OCI-LY7 (cell line): Measurements from ENCODE around the gene HLCS. TPM values are rescaled to one million over a fixed set of nuclear protein-coding genes. Genes with fewer than 3 reads are reported as not detected.

Experiments used
- BruUV-seq: library from RNA; stranded (reverse); fragments of 400-500 nt; replicated peaks from 2 replicates; lab custom pipeline; 2021; lab: Mats Ljungman, UMichigan
- CTCF ChIA-PET: fragments of 300-600 bp; sonication (Branson Sonifier 250); formaldehyde crosslinking; loops from one replicate; lab custom pipeline; 2022; ENCODE audit warnings: antibody characterized with exemption; ENCODE audit not compliant: unreplicated experiment; lab: Charles Lee
- POLR2A ChIA-PET: fragments of 300-600 bp; sonication (Branson Sonifier 250); formaldehyde crosslinking; loops from one replicate; lab custom pipeline; 2022; ENCODE audit warnings: antibody characterized with exemption; lab: Charles Lee
- DNase-seq: peaks from one replicate; pipeline ENCODE4 v3.0.0-alpha.2; 2015; ENCODE audit warnings: low spot score
- H2AFZ ChIP-seq: fragments of 200-600 bp; sonication (generic), shearing (Covaris generic); 2 replicates; pipeline ENCODE4 v1.6.1; 2014; ENCODE audit warnings: mild to moderate bottlenecking, antibody characterized with exemption, low read length, moderate library complexity
- H3K27ac ChIP-seq: fragments of 200-600 bp; sonication (generic); 2 replicates; pipeline ENCODE4 v1.5.1; 2014; ENCODE audit warnings: mixed run types, low read depth, mild to moderate bottlenecking, moderate library complexity, low read length, inconsistent platforms; ENCODE audit not compliant: poor library complexity, severe bottlenecking
- H3K36me3 ChIP-seq: fragments of 200-600 bp; sonication (generic); 2 replicates; pipeline ENCODE4 v1.6.1; 2014; ENCODE audit warnings: mild to moderate bottlenecking, antibody characterized with exemption, low read length, moderate library complexity, mixed read lengths; ENCODE audit not compliant: insufficient read depth
- H3K4me1 ChIP-seq: fragments of 200-600 bp; sonication (generic); 2 replicates; pipeline ENCODE4 v1.5.1; 2014; ENCODE audit warnings: mild to moderate bottlenecking, low read length; ENCODE audit not compliant: insufficient read depth, poor library complexity, severe bottlenecking
- H3K4me2 ChIP-seq: fragments of 200-600 bp; sonication (generic); 2 replicates; pipeline ENCODE4 v1.6.1; 2014; ENCODE audit warnings: mild to moderate bottlenecking, low read length
- H3K4me3 ChIP-seq: fragments of 200-600 bp; sonication (generic); 2 replicates; pipeline ENCODE4 v1.5.1; 2014; ENCODE audit warnings: mild to moderate bottlenecking, low read depth, low read length; ENCODE audit not compliant: poor library complexity, severe bottlenecking
- H3K79me2 ChIP-seq: fragments of 200-600 bp; sonication (generic); 2 replicates; pipeline ENCODE4 v1.6.1; 2016; ENCODE audit warnings: low read depth, mild to moderate bottlenecking, low read length, moderate library complexity, mixed read lengths; ENCODE audit not compliant: insufficient read depth
- H3K9me2 ChIP-seq: fragments of 200-600 bp; sonication (generic); 2 replicates; pipeline ENCODE4 v1.6.1; 2016; ENCODE audit warnings: mild to moderate bottlenecking, low read length, mixed read lengths; ENCODE audit not compliant: insufficient read depth
- H3K9me3 ChIP-seq: fragments of 200-600 bp; sonication (generic); 2 replicates; pipeline ENCODE4 v1.6.1; 2014; ENCODE audit warnings: mild to moderate bottlenecking, mixed run types, low read length, mixed read lengths
- H4K20me1 ChIP-seq: fragments of 200-600 bp; sonication (generic); 2 replicates; pipeline ENCODE4 v1.6.1; 2014; ENCODE audit warnings: mild to moderate bottlenecking, antibody characterized with exemption, low read length, moderate library complexity, mixed read lengths; ENCODE audit not compliant: insufficient read depth
- CTCF ChIP-seq: fragments of 200-600 bp; sonication (generic); conservative IDR thresholded peaks from 2 replicates; pipeline ENCODE4 v1.5.1; 2014; ENCODE audit warnings: mild to moderate bottlenecking, antibody characterized with exemption, low read length, moderate library complexity, mixed read lengths
- EZH2phosphoT487 ChIP-seq: fragments of 200-600 bp; sonication (generic); IDR thresholded peaks from 2 replicates; pipeline ENCODE4 v1.6.1; 2018; ENCODE audit warnings: low read depth, borderline replicate concordance, mild to moderate bottlenecking, mixed run types, antibody characterized with exemption, low read length, moderate library complexity, mixed read lengths
- intact Hi-C: fragments of 100-400 bp; cut with micrococcal nuclease; formaldehyde crosslinking; loops from one replicate; pipeline ENCODE4 v1.10.0; 2022; ENCODE audit not compliant: unreplicated experiment
- total RNA-seq, 2 experiments: library from RNA; depleted of rRNA in 1 of 2; stranded (reverse); fragments of >200 nt in 1 of 2; shearing (Covaris generic) in 1 of 2; gene quantifications; 2 replicates each; pipeline ENCODE4 v1.2.3, GENCODE V29; 2014 to 2022

Gene HLCS
- total RNA-seq, 2 experiments from 2014 or later: 12.0 to 20.9 TPM

- no peak for DNase-seq
- no peak overlapping the region for H3K27ac ChIP-seq
- H3K9me3 ChIP-seq: no peaks in the 10 kb centered on the region
- no TSS peak for BruUV-seq
- H4K20me1 ChIP-seq: no peaks in the 10 kb centered on the region
- H2AFZ ChIP-seq: no peak overlapping the region
- no peaks in the 10 kb centered on the region for H3K79me2 ChIP-seq
- ChIA-PET CTCF (no interaction called here), POLR2A (no interaction called here)
- no peak for TF ChIP-seq EZH2phosphoT487
- no peak for TF ChIP-seq CTCF
- no peaks in the 10 kb centered on the region for H3K9me2 ChIP-seq
- intact Hi-C loops: no loop called here
- H3K36me3 ChIP-seq: no peaks in the 10 kb centered on the region
- no peak overlapping the region for H3K4me3 ChIP-seq
- no peaks in the 10 kb centered on the region for H3K4me1 ChIP-seq
- H3K4me2 ChIP-seq: no peak overlapping the region
Measured at GRCh38 chr21:36725793-36726386, 240.6 kb downstream of the HLCS start.

- H3K4me1 ChIP-seq: no peaks in the 10 kb centered on the region
- H3K4me3 ChIP-seq: no peak overlapping the region
- no peak for DNase-seq
- no peaks in the 10 kb centered on the region for H3K9me3 ChIP-seq
- TF ChIP-seq CTCF (no peak), EZH2phosphoT487 (no peak)
- H3K27ac ChIP-seq: no peak overlapping the region
- CTCF ChIA-PET: no interaction called here
- no peak overlapping the region for H3K4me2 ChIP-seq
- POLR2A ChIA-PET: no interaction called here
- no peaks in the 10 kb centered on the region for H4K20me1 ChIP-seq
- no peaks in the 10 kb centered on the region for H3K9me2 ChIP-seq
- no peak overlapping the region for H2AFZ ChIP-seq
- H3K36me3 ChIP-seq: no peaks in the 10 kb centered on the region
- no TSS peak for BruUV-seq
- no peaks in the 10 kb centered on the region for H3K79me2 ChIP-seq
- intact Hi-C loops: no loop called here
Measured at GRCh38 chr21:36724660-36725059, 241.8 kb downstream of the HLCS start.

- no TSS peak for BruUV-seq
- no peaks in the 10 kb centered on the region for H4K20me1 ChIP-seq
- no peak overlapping the region for H3K4me3 ChIP-seq
- intact Hi-C loops: no loop called here
- H2AFZ ChIP-seq: no peak overlapping the region
- H3K27ac ChIP-seq: no peak overlapping the region
- no peak for TF ChIP-seq EZH2phosphoT487
- TF ChIP-seq CTCF: no peak
- ChIA-PET POLR2A (no interaction called here), CTCF (no interaction called here)
- no peak overlapping the region for H3K4me2 ChIP-seq
- no peaks in the 10 kb centered on the region for H3K9me3 ChIP-seq
- DNase-seq: no peak
- H3K4me1 ChIP-seq: no peaks in the 10 kb centered on the region
- H3K36me3 ChIP-seq: no peaks in the 10 kb centered on the region
- no peaks in the 10 kb centered on the region for H3K79me2 ChIP-seq
- H3K9me2 ChIP-seq: no peaks in the 10 kb centered on the region
Measured at GRCh38 chr21:36723371-36723881, 243.0 kb downstream of the HLCS start.
